ENCODE results near the gene GPR142. TPM values are rescaled to one million over a fixed set of nuclear protein-coding genes. Genes with fewer than 3 reads are reported as not detected.

The GPR142 gene
- total and polyA plus RNA-seq, 2 donors (not counting 3 experiments of a cell fraction or from before 2014, with no cell fraction given), result not detected

GRCh38 chr17:74383141-74383540 is 15.8 kb downstream of the GPR142 start:
- DNase-seq (ENCODE audit: low read depth, low spot score) (no peak), FAIRE-seq (no peak)
- dilution Hi-C loops (cut with MboI; ENCODE audit: extremely low pct_ligation_motif_present, low sequenced_read_pairs) (no loop called here), intact Hi-C loops (cut with micrococcal nuclease) (no loop called here)
- BruUV-seq (replicated peaks), result no TSS peak
- H4K20me1 ChIP-seq (replicated peaks; ENCODE audit: control insufficient read depth, extremely low read depth, insufficient read depth, low read length), result no peaks in the 10 kb centered on the region
- TF ChIP-seq FOS (IDR thresholded peaks at IDR 0.05; ENCODE audit: borderline replicate concordance, insufficient read depth, low read length), result no peak
- TF ChIP-seq POLR2A (IDR thresholded peaks at IDR 0.05; ENCODE audit: low read depth, low read length), result no peak
- no peak for TF ChIP-seq EZH2 (IDR thresholded peaks at IDR 0.05; ENCODE audit: borderline replicate concordance, low read depth, low read length, severe bottlenecking)
- TF ChIP-seq MAX (IDR thresholded peaks at IDR 0.05; ENCODE audit: insufficient read depth, insufficient read length), result no peak
- TF ChIP-seq MYC (IDR thresholded peaks at IDR 0.05; ENCODE audit: low read depth, low read length), result no peak
- TF ChIP-seq CTCF (IDR thresholded peaks at IDR 0.05; ENCODE audit: extremely low read depth in 1 of 2, insufficient read depth in 1 of 2, low read depth in 1 of 2, low read length in 2 of 2), result no peak
- TF ChIP-seq JUN (IDR thresholded peaks at IDR 0.05; ENCODE audit: borderline replicate concordance, insufficient read depth, insufficient read length, low read depth), result no peak
- no peak for TF ChIP-seq GATA2 (IDR thresholded peaks at IDR 0.05; ENCODE audit: insufficient read depth, insufficient read length, low read depth, low read length)
- no peak for TF ChIP-seq POLR2AphosphoS5 (IDR thresholded peaks at IDR 0.05; ENCODE audit: insufficient read depth, low read depth, low read length)
- no peak overlapping the region for H3K4me2 ChIP-seq (ENCODE audit: insufficient read depth, low read length)
- CTCF ChIA-PET, result interaction anchor here (1.0 kb wide), 1 partner anchor 15 kb away, joined by 3 read pairs; no protein-coding TSS in a partner anchor
- H3K4me3 ChIP-seq (replicated peaks in 1 of 3; ENCODE audit: insufficient read depth in 1 of 3, low read depth in 1 of 3, low read length in 3 of 3), result no peak overlapping the region
- no peaks in the 10 kb centered on the region for H3K79me2 ChIP-seq (ENCODE audit: control insufficient read depth, insufficient read depth, low read length)
- H3K9ac ChIP-seq (replicated peaks; ENCODE audit: extremely low read depth, insufficient read depth, low read length), result no peak overlapping the region
- H3K9me1 ChIP-seq (replicated peaks; ENCODE audit: control insufficient read depth, extremely low read depth, insufficient read depth, low read length), result no peaks in the 10 kb centered on the region
- no peaks in the 10 kb centered on the region for H3K36me3 ChIP-seq (ENCODE audit: control insufficient read depth in 2 of 2, extremely low read depth in 1 of 2, insufficient read depth in 2 of 2, low read length in 2 of 2)
- H2AFZ ChIP-seq (ENCODE audit: low read depth, low read length), result no peak overlapping the region
- no peak overlapping the region for H3K27ac ChIP-seq (ENCODE audit: insufficient read depth, low read depth, low read length)
- H3K9me3 ChIP-seq (replicated peaks; ENCODE audit: control insufficient read depth, insufficient read depth, low read length), result no peaks in the 10 kb centered on the region
- POLR2A ChIA-PET, result no interaction called here
- no peaks in the 10 kb centered on the region for H3K4me1 ChIP-seq (ENCODE audit: control insufficient read depth, extremely low read depth, insufficient read depth, low read length)
- H3K27me3 ChIP-seq (ENCODE audit: control insufficient read depth in 2 of 2, insufficient read depth in 2 of 2, low read length in 2 of 2), result no peaks in the 10 kb centered on the region
